ENCODE results near the gene CHST11. TPM values are rescaled to one million over a fixed set of nuclear protein-coding genes. Genes with fewer than 3 reads are reported as not detected.

CHST11 gene
- total RNA-seq, 1 experiment from 2014 or later, result 6.7 TPM

DNA sequence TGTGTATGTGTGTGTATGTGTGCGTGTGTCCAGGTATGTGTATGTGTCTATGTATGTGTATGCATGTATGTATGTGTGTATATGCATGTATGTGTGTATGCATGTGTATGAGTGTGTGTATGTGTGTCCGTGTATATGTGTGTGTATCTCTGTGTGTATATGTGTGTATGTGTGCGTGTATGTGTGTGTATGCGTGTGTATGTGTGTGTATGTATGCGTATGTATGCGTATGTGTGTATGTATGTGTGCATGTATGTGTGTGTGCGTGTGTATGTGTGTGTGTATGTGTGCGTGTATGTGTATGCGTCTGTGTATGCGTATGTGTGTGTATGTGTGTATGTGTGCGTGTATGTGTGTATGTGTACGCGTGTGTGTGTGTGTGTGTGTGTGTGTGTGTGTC lies 31.6 kb downstream of the CHST11 start:
- Mint-ChIP-seq H3K9me3 (no peaks in the 10 kb centered on the region), H3K27me3 (ENCODE audit: low read depth) (no peaks in the 10 kb centered on the region), H3K36me3 (ENCODE audit: insufficient read depth in 1 of 3, low read depth in 3 of 3) (peaks cover 0 to 2% (median 0%) of the 10 kb centered on the region in 3 experiments; a peak in 1 of 7 replicates), H3K4me1 (peaks cover 10% of the 10 kb centered on the region in 2 experiments), H3K4me3 (no peak overlapping the region; a peak in 1 of 5 replicates), H3K27ac (no peak overlapping the region)
- Histone ChIP-seq H3K4me1 (ENCODE audit: insufficient read depth, low read length) (no peaks in the 10 kb centered on the region), H3K14ac (ENCODE audit: insufficient read depth, low read length) (no peak overlapping the region), H3K23ac (ENCODE audit: insufficient read length, low read depth, low read length) (no peak overlapping the region), H3K56ac (ENCODE audit: insufficient read length, low read depth, low read length) (no peak overlapping the region), H3K79me1 (ENCODE audit: insufficient read depth, low read depth, low read length, poor library complexity, severe bottlenecking) (no peaks in the 10 kb centered on the region), H3K9ac (ENCODE audit: extremely low read depth, insufficient read length, low read length) (no peak overlapping the region), H2AFZ (ENCODE audit: low read length) (no peak overlapping the region), H3K4ac (ENCODE audit: low read depth, low read length) (no peak overlapping the region), H4K20me1 (ENCODE audit: control insufficient read depth, insufficient read depth, insufficient read length) (no peaks in the 10 kb centered on the region), H3K18ac (ENCODE audit: insufficient read length, low read depth, low read length) (no peak overlapping the region), H3K9me3 (ENCODE audit: control insufficient read depth, low read depth, low read length) (no peaks in the 10 kb centered on the region), H2BK120ac (ENCODE audit: low read depth, low read length, poor library complexity, severe bottlenecking) (no peak overlapping the region), H3T11ph (ENCODE audit: low read length) (no peak overlapping the region), H3K79me2 (ENCODE audit: insufficient read depth, low read length) (no peaks in the 10 kb centered on the region), H3K27ac (ENCODE audit: insufficient read length, low read depth, low read length) (no peak overlapping the region), H4K91ac (ENCODE audit: insufficient read length, low read depth, low read length) (no peak overlapping the region), H4K8ac (replicated peaks; ENCODE audit: insufficient read length, low read depth, low read length) (no peak overlapping the region), H3K23me2 (ENCODE audit: insufficient read length, low read depth, low read length, poor library complexity, severe bottlenecking) (no peaks in the 10 kb centered on the region), H3K27me3 (ENCODE audit: insufficient read depth, low read length) (no peaks in the 10 kb centered on the region), H2BK15ac (ENCODE audit: low read depth, low read length) (no peak overlapping the region), H4K5ac (ENCODE audit: insufficient read length, low read depth, low read length) (no peak overlapping the region), H2AK5ac (ENCODE audit: insufficient read length, low read length) (no peak overlapping the region), H3K4me2 (ENCODE audit: insufficient read depth, insufficient read length, low read length) (no peak overlapping the region), H2BK5ac (ENCODE audit: insufficient read length, low read length) (no peak overlapping the region), H2BK20ac (ENCODE audit: low read depth, low read length, poor library complexity, severe bottlenecking) (no peak overlapping the region), H2BK12ac (ENCODE audit: insufficient read length, low read depth, low read length) (no peak overlapping the region)
- TF ChIP-seq, protein P1, sequence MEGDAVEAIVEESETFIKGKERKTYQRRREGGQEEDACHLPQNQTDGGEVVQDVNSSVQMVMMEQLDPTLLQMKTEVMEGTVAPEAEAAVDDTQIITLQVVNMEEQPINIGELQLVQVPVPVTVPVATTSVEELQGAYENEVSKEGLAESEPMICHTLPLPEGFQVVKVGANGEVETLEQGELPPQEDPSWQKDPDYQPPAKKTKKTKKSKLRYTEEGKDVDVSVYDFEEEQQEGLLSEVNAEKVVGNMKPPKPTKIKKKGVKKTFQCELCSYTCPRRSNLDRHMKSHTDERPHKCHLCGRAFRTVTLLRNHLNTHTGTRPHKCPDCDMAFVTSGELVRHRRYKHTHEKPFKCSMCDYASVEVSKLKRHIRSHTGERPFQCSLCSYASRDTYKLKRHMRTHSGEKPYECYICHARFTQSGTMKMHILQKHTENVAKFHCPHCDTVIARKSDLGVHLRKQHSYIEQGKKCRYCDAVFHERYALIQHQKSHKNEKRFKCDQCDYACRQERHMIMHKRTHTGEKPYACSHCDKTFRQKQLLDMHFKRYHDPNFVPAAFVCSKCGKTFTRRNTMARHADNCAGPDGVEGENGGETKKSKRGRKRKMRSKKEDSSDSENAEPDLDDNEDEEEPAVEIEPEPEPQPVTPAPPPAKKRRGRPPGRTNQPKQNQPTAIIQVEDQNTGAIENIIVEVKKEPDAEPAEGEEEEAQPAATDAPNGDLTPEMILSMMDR (conservative IDR thresholded peaks at IDR 0.05), result no peak
- WGBS (ENCODE audit: extremely low coverage, insufficient read length, low lambda C conversion rate), result 100% methylated on average over 3 of the region's 13 CpGs
- DNase-seq, result no peak
